HEK293T (cell line): ENCODE results near the gene MRGPRF.

ENCODE experiments used
- CTCF ChIA-PET: fragments of 350-600 bp; formaldehyde crosslinking; extraction: SDS; loops from one replicate; lab custom pipeline; 2021; ENCODE audit warnings: antibody characterized with exemption, inconsistent platforms; lab: Yijun Ruan, JAX
- POLR2A ChIA-PET: fragments of 350-600 bp; formaldehyde crosslinking; extraction: SDS; loops from one replicate; lab custom pipeline; 2020; ENCODE audit warnings: antibody characterized with exemption, inconsistent platforms; lab: Yijun Ruan, JAX
- DNase-seq: peaks from one replicate; pipeline ENCODE4 v3.0.0; 2012; ENCODE audit warnings: mixed read lengths; ENCODE audit errors: extremely low spot score
- ARNT ChIP-seq: fragments of 450-650 bp; IDR thresholded peaks from 2 replicates; pipeline ENCODE4 v1.6.1; 2017; ENCODE audit warnings: mild to moderate bottlenecking
- BHLHE40 ChIP-seq: fragments of 450-650 bp; IDR thresholded peaks from 2 replicates; pipeline ENCODE4 v1.6.1; 2016; ENCODE audit warnings: mild to moderate bottlenecking, moderate library complexity, borderline replicate concordance
- CTBP1 ChIP-seq: fragments of 450-650 bp; IDR thresholded peaks from 2 replicates; pipeline ENCODE4 v1.6.1; 2016; ENCODE audit warnings: borderline replicate concordance
- ELF4 ChIP-seq: fragments of 450-650 bp; IDR thresholded peaks from 2 replicates; pipeline ENCODE4 v1.6.1; 2017; ENCODE audit warnings: antibody characterized with exemption
- FOXA1 ChIP-seq: fragments of 450-650 bp; IDR thresholded peaks from 2 replicates; pipeline ENCODE4 v1.6.1; 2016; ENCODE audit warnings: mild to moderate bottlenecking
- FOXK2 ChIP-seq: fragments of 450-650 bp; IDR thresholded peaks from 2 replicates; pipeline ENCODE4 v1.6.1; 2016; ENCODE audit warnings: mild to moderate bottlenecking
- FOXM1 ChIP-seq: fragments of 450-650 bp; IDR thresholded peaks from 2 replicates; pipeline ENCODE4 v1.6.1; 2017; ENCODE audit warnings: mild to moderate bottlenecking, borderline replicate concordance
- HDGF ChIP-seq: fragments of 450-650 bp; IDR thresholded peaks from 2 replicates; pipeline ENCODE4 v1.6.1; 2017; ENCODE audit warnings: antibody characterized with exemption, borderline replicate concordance
- L3MBTL2 ChIP-seq: fragments of 450-650 bp; conservative IDR thresholded peaks from 2 replicates; pipeline ENCODE4 v1.6.1; 2016; ENCODE audit warnings: mild to moderate bottlenecking
- LEF1 ChIP-seq: fragments of 450-650 bp; IDR thresholded peaks from 2 replicates; pipeline ENCODE4 v1.6.1; 2017; ENCODE audit warnings: mild to moderate bottlenecking, borderline replicate concordance
- NFRKB ChIP-seq: fragments of 450-650 bp; IDR thresholded peaks from 2 replicates; pipeline ENCODE4 v1.6.1; 2016; ENCODE audit warnings: mild to moderate bottlenecking, moderate library complexity
- SP1 ChIP-seq: fragments of 450-650 bp; IDR thresholded peaks from 2 replicates; pipeline ENCODE4 v1.6.1; 2017
- SUZ12 ChIP-seq: fragments of 450-650 bp; IDR thresholded peaks from 2 replicates; pipeline ENCODE4 v1.6.1; 2016; ENCODE audit warnings: mild to moderate bottlenecking
- TARDBP ChIP-seq: fragments of 450-650 bp; IDR thresholded peaks from 2 replicates; pipeline ENCODE4 v1.6.1; 2016
- ZNF384 ChIP-seq: fragments of 450-650 bp; IDR thresholded peaks from 2 replicates; pipeline ENCODE4 v1.6.1; 2016
- TF ChIP-seq, protein P1 (sequence below): fragments of 450-650 bp; IDR thresholded peaks from 2 replicates; pipeline ENCODE4 v1.6.1; 2016

MRGPRF gene

DNA sequence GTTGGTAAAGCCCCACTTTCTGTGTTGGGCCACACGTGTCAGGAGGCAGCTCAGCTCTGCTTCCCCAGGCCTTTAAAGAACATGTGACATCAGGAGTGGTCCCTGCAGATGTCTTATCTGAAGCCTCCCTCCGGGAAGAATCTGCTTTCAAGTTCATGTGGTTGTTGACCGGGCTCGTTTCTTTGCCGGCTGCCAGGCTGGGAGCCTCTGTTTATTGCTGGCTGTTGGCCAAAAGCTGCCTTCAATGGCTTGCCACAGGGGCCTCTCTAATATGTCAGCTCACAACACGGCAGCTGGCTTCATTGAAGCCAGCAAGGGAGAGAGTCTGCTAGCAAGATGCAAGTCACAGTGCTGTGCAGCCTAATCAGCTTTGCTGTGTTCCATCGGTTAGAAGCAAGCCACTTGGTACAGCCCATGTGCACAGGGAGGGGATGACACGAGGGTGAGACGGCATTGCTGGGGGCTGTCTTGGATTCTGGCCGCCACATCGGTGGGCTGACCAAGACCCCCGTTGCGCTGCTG, 14.6 kb downstream of the MRGPRF start:
- ChIA-PET POLR2A (interaction anchor here (0.5 kb wide), 1 partner anchor 40 kb away, joined by 3 read pairs; no protein-coding TSS in a partner anchor), CTCF (interaction anchor here (1.0 kb wide), 1 partner anchor 8 kb away, joined by 5 read pairs; no protein-coding TSS in a partner anchor)
- DNase-seq: no peak
- TF ChIP-seq L3MBTL2 (no peak), SUZ12 (no peak), HDGF (no peak), ELF4 (no peak), BHLHE40 (no peak), ARNT (no peak), CTBP1 (no peak)

DNA sequence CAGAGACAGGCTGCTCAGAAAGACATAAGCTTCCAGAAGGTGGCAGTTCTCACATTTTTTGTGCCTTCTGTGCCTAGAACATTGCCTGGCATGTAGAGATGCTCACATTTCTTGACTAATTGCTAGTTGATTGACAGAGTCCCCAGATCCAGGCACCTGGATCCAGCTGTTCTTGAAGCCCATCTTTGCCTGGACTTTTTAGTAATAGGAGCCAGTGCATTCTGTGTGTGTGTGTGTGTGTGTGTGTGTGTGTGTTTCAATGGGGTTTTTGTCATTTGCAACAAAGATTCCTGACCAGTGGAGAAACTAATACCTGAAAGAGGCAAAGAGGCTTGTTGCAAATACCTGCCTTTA, 15.1 kb downstream of the MRGPRF start:
- TF ChIP-seq FOXK2: no peak
- TF ChIP-seq, protein P1, sequence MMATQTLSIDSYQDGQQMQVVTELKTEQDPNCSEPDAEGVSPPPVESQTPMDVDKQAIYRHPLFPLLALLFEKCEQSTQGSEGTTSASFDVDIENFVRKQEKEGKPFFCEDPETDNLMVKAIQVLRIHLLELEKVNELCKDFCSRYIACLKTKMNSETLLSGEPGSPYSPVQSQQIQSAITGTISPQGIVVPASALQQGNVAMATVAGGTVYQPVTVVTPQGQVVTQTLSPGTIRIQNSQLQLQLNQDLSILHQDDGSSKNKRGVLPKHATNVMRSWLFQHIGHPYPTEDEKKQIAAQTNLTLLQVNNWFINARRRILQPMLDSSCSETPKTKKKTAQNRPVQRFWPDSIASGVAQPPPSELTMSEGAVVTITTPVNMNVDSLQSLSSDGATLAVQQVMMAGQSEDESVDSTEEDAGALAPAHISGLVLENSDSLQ: no peak
- TF ChIP-seq ARNT: no peak
- TF ChIP-seq LEF1: no peak
- TF ChIP-seq FOXM1: no peak
- no peak for TF ChIP-seq CTBP1
- TF ChIP-seq TARDBP: no peak
- CTCF ChIA-PET: interaction anchor here (1.0 kb wide), 1 partner anchor 9 kb away, joined by 5 read pairs; no protein-coding TSS in a partner anchor
- DNase-seq: no peak
- POLR2A ChIA-PET: no interaction called here

DNA sequence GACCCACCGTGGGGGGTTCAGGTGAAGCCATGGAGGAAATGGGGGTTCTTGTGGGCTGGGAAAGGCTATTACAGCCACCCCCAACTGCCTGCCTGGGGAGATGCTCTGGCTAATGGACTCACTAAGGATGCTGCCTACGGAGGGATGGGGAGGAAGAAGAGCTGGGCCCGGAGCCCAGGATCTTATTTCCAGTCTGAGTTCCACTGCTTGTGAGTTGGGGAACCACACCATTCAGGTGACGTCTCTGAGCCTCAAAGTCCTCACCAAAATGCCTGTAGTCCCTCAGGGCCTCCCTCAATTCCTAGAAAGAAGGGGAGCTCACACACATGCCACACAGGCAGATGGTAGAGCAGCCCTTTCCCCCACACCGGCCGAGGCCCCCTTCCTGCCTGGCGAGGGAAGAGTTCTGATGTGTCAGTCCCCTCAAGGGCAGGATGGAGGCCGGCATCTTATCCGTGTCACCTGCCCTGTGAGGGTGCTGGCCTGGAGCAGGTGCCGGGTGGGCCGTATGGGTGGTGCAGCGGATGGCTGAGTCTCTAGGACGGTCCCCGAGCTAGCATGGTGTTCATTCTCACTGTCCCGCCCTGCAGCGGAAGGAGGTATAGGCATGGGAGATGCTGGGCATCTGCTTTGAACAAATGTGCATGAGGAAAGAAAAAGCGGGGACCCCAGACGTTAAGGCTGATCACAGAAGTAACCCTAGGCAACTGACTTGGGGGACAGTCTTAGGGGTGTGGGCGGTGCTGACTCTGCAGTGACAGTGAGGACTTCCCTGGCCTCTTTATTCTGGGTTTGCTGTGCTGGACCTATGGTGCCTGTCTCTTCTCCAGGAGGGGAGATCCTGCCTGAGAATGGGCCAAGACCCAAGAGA, 15.7 kb downstream of the MRGPRF start:
- ChIA-PET CTCF (interaction anchor here (1.0 kb wide), 1 partner anchor 9 kb away, joined by 5 read pairs; no protein-coding TSS in a partner anchor), POLR2A (no interaction called here)
- DNase-seq: no peak
- no peak for TF ChIP-seq ZNF384
- no peak for TF ChIP-seq ARNT

DNA sequence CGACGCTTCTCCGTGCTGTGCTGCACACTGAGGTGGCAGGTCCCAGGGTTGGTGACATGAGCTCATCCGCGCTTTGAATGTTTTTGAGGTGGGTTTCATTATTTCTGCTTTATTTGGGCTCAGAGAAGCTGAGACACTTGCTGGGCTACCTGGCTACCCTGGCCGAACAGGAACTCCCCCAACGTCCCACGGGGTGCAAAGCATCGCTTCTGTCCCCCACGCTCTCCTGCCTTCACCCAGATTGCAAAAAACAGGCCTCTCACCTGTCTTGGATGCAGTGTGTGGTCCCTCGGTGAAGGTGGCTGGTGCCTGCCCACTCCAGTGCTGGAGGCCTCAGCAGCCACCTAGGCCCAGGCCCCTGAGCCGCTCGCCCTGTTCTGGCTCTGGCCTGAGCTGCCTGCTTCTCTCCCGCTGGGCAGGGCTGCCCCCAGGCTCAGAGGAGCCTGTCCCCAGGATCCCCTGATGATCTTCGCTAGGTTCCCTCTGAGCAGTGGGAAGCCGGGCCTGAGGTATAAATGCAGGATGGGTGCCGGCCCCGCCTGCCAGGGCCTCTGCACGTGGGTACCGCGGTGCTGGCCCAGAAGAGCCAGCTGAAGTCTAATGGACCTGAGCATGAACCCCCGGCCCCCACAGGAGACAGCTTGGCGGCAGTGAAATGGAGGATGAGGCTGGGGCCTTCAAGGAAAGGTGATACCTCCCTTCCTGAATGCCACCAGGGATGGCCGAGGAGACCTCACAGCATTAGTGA, 16.5 kb downstream of the MRGPRF start:
- POLR2A ChIA-PET: no interaction called here
- TF ChIP-seq, protein P1: no peak
- TF ChIP-seq ELF4: no peak
- no peak for TF ChIP-seq TARDBP
- TF ChIP-seq CTBP1: no peak
- no peak for TF ChIP-seq FOXK2
- TF ChIP-seq FOXM1: no peak
- TF ChIP-seq ARNT: no peak
- TF ChIP-seq FOXA1: no peak
- no peak for TF ChIP-seq L3MBTL2
- TF ChIP-seq NFRKB: no peak
- no peak for TF ChIP-seq ZNF384
- TF ChIP-seq SUZ12: no peak
- no peak for TF ChIP-seq HDGF
- no peak for TF ChIP-seq SP1
- no peak for TF ChIP-seq LEF1
- no peak for TF ChIP-seq BHLHE40
- CTCF ChIA-PET: no interaction called here
- no peak for DNase-seq

DNA sequence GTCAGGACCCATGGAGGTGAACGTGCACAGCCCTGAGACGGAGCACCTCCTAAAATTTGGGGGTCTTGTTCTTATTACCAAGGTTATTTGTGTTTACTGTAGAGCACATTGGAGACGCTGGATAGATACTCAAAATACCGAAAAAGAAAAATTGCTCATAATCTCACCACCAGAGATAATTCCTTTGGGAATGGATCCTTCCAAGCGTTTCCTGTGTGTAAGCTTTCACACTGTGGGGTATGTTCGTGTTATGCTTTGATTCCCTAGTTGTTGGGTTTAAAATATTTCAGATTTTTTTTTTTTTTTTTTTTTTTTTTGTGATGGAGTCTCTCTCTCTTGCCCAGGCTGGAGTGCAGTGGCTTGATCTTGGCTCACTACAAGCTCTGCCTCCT, 18.2 kb downstream of the MRGPRF start:
- CTCF ChIA-PET: no interaction called here
- POLR2A ChIA-PET: no interaction called here
- TF ChIP-seq LEF1 (no peak), ELF4 (no peak), TARDBP (no peak), SUZ12 (no peak), BHLHE40 (no peak), FOXM1 (no peak), FOXA1 (no peak), ZNF384 (no peak), SP1 (no peak)
- TF ChIP-seq, protein P1: no peak

DNA sequence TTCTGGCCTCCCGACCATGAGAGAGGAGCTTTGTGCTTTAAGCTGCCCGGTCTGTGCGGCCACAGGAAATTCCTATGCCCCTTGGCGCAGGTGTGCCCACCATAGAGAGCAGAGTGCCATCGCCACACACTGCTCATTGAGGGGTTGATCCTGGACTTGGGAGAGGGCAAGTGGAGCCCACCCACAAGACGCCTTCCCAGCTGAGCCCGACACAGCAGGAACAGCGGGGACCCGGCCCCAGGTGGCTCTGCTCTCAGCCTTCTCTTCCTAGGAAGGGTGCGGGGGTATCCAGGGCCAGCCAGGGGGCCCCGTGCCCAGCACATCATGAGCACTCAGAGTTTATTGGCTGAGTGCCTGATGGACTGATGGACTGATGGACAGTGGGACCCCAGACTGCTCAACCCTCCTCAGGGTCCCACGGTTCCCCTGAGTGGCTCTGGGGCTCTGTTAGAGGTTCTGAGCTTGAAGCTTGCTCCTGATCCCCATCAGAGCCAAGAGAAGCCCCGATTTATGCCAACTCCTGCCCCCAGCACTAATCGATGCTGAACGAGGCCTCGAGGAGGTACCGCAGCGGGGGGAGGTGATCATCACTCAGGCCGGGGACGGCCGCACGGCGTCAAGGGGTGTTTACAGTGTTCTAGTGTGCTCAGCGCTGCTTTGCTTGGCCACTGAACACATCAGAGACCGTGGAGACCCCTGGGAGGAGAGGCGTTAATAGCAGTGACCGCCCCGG, 18.7 kb downstream of the MRGPRF start:
- POLR2A ChIA-PET: no interaction called here
- CTCF ChIA-PET: no interaction called here
- DNase-seq: no peak
- TF ChIP-seq L3MBTL2 (no peak), FOXA1 (no peak), NFRKB (no peak), SP1 (no peak), ELF4 (no peak), ARNT (no peak), LEF1 (no peak), ZNF384 (no peak), FOXK2 (no peak), SUZ12 (no peak), FOXM1 (no peak), CTBP1 (no peak), HDGF (no peak), BHLHE40 (no peak)
- TF ChIP-seq, protein P1: no peak

More for the DNA sequence above, 18.2 kb downstream of the MRGPRF start:
- DNase-seq: no peak
